Activated T-cell treated with anti-CD3 and anti-CD28 coated beads for 1 hour (primary cell): ENCODE data around the gene HAND2.

ENCODE experiments used
- DNase-seq: peaks from one replicate; pipeline ENCODE4 v3.0.0-alpha.2; 2020; ENCODE audit warnings: low read depth

Gene HAND2

DNA sequence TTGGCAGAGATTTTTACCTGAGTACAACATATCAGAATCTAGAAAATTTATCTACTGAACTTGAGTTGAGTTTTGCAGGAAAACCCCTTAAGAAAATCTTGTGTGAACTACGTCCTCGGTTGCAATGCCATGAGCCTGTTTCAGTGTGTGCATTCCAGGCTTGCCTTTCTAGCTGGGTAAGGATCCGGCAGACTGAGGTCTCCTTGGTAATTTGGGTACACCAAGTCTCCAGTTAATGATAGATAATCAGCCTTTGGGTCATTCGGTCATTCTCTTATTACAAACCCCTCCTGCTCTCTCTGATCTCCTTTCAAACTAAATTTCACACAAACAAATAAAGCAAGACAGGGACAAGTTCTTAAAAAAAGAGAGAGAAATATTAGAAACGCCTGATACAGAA, 5.9 kb upstream of the HAND2 start:
- no peak for DNase-seq

DNA sequence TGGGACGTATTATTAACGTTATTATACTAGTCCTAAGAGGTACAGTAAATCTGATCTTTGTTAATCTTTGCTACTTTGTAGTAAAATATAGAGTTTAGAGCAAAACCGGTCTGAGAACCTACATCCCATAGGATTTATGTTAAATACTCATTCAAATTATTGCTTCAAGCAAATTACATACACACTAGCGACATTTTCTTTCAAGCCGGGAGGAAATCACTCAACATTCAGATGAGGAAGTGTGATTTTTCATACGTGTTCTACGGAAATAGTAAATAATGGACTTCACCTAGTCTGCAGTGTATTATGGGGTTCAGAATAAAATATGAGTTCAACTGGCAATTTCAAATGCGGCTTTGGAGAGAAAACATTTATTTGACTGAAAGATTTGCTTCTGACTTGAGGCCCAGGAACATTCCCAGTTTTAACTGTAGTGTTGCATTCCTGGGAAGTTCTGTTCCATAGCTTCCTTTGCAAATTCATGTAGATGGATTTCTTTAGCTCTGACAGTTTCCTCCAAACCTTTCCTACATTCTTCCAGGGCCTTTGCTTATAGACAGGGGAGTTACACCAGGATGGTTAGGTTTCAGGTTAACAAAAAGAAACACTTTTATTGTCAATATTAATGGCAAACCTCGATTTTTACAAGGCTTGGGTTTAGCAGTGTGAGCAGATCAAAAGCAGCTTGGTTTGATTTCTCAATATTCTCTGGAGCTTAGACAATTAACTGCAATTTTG, 5.3 kb upstream of the HAND2 start:
- no peak for DNase-seq

DNA sequence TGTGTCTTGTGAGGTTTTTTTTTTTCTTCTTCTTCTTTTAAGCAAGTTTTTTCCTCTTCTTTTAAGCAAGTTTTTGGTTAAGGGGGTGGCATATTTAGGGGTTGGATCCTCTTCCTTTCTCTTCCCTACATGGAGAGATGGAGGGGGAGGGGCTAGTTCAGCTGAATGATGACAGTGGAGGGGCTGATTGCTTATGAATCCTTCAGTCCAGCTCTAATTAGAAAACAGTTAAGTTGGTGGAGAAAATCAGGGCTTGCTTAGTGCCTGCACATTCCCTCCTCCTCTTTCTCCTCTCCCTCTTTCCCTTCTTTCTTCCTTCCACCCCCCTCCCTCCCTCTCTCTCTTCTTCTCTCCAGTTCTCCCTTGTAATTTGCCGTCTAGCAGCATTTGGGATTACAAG, 4.4 kb upstream of the HAND2 start:
- no peak for DNase-seq

DNA sequence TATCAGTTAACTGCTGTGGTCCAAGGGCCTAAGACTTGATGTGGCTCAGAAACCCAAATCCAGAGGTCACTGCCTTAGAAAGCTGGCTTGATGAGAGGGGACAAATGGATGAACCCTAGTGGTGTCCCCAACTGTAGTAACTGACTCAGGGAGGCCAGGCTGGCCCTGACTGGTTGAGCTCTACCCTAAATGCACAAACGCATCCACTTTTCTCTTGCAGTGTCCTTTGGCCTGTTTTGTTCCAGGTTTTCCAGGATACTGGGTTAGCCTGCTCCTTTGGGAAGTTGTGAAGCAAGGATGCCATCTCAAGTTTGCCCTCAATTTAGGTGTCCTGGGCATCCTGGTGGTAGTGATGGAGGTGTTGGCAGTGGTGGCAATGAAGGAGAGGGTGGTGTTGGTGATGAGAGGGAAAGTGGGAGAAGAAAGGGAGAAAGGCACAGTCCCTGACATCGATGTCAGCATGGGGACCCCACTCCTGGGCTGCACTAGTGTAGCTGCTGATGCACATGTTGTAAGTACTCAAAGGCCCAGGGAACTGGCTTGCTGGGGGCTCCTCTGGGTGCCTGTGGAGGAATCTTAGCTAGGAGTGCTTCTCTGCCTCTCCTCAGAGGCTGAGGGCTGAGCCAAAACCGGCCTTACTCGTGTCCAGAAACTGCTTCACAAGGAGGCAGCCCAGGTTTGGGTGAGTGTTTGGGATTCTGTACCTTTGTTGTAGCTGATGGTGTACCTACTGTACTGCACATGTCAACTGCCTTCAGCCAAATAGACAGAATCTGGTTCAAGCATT, 2.9 kb upstream of the HAND2 start:
- no peak for DNase-seq

DNA sequence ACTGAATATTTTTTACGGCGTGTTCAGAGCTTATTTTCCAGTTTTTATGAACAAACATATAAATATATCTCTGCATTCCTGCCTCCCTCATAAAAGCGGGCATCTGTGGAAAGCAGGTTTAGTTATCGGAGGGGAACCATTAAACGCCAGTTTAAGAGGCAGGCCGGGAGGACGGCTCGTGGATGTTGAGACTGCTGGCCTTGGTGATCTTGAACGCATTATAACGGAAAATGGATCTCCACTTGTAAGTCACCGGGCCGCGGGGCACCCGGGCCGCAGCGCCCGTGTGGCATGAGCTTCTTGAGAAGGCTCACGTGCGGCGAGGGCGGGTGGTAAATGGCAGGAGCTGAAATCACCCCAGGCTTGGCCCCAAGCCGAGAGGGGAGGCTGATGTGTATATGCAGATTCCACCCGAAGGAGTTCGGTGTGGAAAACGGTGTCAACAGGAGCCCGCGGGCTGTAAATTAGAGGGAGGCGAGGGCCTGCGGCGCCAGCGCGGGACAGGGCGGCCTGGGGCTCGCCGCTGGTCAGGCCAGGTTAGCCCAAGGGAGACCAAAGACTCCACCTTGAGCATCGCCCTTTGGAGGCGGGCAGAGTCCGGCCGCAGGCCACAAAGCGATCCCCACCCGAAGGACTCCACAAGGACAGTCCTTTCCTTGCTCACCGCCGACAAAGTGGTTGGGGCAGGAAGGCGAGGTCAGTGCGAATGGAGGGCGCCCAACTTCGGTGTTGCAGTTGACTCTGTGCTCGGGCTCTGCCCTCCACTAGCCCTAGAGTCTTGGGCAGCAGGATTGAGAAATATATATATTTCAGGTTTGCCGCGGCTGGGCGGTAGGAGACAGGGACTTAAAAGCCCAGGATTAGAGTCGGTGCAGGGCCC, 1.3 kb upstream of the HAND2 start:
- DNase-seq = no peak

DNA sequence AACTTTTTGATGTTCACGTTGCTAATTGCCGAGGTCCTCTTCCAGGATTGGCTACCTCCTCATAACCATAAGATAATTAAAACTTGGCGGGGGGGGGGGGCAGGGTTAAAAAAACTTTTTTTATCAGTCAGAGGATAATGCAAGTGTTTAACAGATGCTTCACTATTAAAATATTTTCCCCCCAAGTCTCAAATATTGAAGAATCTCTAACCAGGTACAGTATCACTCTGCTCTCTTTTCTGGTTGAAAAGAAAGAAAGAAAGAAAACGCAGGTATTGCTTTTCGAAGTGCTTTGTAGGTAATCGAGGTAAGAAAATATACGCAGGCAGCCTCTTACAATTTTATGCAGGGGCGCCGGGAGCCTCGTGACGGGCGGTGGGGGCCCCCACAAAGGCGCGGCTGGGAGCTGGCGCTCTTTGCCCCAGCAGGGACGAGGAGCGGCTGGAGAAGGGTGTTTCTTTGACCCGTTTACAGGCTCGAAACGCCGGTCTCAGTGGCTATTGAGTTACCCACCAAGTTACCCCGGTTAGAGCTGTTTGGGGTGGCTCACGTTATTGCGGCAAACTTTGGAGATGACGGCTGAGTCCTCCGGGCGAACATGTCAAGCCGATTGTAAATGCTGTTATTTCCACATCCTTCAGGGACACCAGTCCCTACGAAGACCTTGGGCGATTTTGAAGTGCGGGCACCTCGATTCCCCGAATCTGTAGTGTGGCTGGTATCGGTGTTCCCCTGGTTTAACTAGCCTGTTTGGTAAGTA, 477 bp upstream of the HAND2 start:
- no peak for DNase-seq

DNA sequence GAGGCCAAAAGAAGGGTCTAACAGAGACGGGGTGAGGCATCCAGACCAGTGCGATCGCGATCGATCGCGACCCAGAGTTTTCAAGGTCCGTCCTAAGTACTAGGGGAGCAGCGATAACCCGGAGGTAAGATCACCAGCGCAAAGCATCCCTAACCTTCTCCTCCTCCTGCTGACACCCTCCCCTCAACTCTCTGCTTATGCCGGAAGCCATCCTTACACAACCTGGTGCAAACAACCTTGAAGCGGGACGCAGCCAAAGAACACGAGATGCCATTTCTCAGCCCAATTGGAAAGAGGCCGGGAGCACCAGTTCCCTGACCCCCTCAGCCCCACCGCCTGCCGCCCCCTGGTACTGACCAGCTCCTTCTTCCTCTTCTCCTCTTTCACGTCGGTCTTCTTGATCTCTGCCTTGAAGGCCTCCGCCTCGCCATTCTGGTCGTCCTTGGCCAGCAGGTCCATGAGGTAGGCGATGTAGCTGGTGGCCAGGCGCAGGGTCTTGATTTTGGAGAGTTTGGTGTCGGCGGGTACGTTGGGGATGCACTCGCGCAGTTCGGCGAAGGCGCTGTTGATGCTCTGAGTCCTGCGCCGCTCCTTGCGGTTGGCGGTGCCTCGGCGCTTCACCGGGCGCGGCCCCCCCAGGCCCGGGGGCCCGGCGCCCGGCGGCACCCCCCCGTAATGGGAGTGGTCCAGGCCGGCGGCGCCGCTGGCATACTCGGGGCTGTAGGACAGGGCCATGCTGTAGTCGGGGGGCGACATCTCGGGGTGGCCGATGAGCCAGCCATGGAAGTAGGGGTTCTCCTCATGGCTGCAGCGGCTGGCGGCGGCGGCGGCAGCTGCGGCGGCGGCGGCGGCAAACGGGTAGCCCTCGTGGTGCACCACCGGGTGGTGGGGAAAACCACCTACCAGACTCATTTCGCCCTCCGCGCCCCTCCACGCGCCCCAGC, 1.4 kb downstream of the HAND2 start:
- DNase-seq = no peak

DNA sequence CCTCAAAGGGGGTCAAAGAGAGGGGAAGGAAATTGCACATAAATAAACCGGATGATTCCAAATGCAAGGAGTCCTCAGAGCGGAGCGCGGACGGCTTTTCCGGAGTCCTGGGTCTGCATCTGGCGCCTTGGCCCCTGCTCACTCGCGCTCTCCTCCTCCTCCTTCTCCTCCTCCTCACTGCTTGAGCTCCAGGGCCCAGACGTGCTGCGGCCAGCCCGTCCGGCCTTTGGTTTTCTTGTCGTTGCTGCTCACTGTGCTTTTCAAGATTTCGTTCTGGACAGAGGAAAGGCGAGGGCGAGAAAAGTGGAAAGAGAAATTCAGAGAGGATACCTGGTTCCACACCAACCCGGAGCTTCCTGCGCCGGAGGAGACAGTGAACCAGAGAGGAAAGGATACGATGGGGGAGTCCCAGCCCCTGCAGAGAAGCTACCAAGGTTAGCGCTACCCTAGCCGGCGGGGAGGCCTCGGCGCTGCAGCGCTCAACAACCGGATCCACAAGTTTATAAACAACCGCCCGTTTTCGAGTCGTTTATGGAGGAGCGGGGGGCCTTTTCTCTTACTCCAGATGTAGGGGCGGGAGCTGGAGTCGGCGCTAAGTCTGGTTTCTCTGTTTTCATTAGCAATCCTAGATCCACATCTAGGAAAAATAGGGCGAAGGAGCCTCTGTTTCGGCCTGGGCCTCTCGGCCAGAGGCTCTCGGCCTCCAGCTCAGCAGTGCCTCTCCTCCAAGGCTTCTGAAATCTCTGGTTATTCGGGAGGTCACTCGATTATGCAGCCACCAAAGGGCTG, 2.7 kb downstream of the HAND2 start:
- DNase-seq = no peak

DNA sequence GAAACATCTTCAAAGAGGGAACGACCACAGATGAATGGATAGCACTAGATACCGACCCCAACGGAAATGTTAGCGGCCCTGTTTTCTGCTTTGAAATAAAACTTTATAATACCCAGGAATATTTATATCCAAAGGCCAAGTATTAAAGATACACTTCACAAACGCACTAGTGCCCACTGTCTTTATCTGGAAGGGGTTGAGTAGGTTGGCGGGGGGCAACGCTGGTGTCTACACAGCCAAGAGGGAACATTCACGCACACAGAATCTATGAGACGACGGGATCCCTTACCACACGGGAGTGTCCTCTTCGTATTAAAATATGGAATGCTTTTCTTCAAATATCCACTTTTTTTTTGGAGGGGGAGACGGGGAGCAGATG, 3.3 kb downstream of the HAND2 start:
- no peak for DNase-seq

DNA sequence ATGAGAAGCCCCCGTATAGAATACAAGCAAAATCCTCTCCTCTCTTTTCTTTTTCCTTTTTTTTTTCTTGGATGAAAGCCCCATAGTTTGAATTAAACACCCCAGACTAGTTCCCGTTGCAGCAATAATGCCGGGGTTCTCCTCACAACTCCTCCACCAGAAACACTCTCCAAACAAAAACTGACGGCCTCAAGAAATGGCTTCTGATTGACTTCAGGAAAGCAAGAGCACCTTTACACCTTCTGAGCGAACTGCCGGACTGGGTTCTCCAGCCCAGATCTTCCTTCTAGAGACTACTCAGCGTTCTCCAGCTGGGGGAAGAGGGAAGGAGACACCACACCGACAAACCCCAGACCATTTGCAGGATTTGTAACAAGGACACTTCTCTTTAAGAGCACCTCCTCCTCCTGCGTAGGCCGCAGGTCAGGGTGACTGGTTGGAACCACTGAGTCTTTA, 4.0 kb downstream of the HAND2 start:
- DNase-seq = no peak

DNA sequence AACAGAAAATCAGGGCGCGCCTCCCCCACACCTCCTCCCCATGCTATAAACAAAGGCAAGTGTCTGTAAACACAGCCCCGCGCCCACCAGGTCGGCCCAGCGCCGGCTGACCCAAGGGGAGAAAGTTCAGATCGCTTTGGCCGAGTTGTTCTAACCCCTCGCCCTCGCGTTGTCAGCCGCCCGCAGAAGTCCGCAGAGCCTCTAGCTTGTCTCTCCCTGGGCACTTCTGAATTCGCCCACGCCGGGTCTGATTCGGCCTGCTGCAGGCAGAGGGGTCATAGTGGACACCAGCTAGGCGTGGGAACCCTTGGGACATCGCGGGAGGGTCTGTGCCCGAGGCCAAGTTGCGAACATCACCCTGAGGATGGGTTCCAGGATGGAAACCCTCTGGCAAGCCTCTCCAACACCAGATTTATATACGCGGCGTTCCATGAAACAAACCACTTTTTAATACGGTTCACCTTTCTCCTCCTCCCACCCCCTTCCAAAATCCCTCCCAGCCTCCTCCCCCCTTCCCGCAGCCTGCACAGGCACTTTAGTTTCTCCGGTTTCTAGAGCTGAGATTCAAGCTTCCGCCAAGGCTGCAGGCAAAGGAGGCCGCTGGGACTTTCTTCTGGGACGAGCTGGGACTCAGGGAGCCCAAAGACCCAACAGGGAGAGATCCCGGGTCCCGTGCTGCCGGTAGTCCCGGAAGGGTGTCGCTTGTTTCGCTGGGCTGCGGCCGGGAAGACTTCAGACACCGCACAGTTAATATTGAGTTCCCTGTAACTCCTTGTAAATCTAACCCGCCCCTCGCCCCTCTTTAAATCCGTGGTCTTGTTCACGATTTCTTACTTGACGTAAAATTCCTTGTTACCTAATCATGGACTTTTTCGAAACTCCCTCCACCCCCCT, 4.7 kb downstream of the HAND2 start:
- DNase-seq = no peak

DNA sequence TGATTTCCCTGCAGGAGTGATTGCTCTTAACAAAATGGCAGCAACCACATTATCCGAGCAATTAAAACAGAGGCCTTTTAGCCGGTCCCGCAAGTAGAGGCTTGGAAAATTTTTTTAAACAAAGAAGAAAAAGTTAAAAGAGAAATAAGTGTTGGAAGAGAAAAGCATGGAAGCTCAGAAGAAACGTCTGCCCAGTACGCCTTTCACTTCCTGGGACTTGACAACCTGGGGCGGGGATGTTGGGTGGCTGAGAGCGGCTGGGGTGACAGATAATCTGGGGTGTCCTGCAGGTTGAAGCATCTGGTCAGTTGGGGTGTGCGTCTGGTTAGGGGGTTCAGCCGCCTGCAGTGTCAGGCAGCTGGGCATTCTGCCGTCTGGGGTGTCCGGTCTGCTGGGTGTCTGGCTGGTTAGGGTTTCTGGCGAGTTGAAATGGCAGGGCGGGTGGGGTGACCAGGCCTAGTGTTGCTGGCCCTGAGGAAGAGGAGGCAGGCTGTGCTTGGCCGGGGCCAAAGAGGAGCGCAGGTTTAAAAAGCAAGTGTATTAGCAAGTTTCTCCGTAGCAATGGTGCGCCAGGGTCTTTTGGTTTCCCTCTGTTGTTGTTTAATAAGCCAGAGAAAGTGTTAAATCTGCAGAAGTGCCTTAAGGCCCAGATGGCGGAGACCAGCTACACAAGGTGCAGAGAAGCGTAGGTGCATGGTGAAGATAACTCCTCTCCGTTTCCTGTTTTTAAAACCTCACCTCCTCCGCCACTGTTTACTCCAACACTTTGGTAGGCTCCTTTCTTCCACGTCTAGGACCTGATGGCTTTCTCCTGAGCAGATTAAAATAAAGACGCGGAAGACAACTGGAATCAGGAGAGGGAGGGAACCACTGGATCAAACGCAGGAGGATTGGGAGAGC, 5.6 kb downstream of the HAND2 start:
- DNase-seq = no peak

DNA sequence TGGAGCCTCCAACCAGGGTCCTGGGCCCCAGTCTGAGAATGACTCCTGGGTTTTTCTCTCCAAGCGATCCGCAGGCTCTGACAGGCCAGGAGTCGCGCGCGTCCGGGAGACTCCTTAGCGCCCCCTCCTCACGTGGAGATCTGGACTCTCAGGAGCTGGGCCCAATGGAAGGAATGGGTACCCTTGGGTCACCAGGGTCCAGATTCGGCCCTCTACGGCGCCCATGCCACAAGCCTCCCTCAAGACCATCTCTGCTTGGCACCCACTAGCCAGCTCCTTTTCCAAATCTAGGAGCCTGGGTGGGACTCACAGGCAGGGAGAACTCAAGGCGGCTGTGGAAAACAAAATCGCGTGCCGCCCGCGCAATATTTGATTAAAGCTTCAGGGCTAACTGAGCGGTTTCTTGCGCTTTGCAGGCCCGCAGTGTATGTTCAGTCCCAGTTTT, 7.1 kb downstream of the HAND2 start:
- no peak for DNase-seq

DNA sequence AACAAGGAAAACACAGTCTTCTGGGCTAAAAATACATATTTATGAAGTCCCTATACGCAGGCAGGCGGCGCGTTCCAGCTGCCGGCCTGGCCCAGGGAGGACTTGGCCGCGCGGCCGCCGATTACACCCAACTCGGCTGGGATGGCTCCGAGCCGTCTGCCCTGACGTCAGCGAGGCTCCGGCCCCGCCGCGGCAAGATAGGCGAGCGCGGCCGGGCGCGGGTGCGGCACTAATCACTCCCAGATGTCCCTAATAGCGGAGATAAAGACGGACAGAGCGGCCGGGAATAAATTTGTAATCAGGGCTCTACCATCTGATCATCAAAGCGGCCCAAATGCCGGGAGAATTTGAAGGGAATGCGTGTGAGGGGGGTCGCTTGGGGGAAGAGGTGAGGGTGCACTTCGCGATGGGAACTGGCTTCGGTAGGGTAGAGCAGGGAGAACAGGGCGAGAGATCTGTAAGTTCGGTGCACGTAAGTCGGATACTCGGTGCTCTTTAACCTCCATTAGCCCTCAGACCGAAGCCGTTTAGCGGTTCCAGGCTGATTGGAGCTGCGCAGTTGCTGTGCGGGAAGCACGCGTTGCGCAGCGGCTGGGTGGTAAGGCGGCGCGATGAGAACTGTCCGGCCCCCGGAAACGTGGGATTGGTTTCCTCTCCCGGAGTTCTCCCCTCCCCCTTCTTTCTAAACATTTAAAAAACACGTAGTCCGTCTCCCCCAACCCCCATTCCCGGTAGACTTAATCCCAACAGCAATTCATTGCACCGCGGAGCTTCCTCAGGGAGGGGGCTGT, 7.7 kb downstream of the HAND2 start:
- no peak for DNase-seq

DNA sequence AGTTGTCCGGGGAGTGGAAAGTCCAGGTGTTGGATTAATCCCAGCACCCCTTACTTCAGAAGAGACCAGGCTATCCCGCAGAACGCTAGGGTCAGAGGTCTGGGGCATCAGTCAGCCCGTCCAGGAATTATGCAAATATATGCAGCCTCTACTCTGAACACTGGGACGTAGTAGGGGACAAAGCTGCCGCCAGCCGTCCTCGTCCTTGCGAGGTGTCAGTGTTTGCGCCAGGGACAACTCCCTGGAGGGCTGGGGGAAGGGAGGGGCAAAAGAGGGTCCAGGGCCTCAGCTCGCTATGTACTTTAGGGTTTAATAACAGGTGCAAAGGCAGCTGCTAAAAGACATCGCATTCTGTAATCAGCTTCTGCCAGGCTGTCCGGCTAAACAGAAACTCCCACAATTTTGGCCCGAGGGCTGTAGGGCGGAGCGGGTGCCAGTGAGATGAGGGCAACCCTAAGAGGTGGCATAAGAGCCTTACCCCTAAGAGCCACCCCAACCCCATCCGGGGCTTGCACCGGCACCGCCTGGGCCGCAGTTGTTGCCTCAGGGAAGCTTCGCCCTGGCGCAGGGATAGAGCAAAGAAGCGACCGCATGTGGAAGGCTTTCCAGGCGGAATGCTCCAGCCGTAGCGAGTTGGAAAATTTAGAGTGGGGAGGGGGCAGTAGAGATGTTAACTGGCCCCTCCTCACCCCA, 8.4 kb downstream of the HAND2 start:
- DNase-seq = no peak

DNA sequence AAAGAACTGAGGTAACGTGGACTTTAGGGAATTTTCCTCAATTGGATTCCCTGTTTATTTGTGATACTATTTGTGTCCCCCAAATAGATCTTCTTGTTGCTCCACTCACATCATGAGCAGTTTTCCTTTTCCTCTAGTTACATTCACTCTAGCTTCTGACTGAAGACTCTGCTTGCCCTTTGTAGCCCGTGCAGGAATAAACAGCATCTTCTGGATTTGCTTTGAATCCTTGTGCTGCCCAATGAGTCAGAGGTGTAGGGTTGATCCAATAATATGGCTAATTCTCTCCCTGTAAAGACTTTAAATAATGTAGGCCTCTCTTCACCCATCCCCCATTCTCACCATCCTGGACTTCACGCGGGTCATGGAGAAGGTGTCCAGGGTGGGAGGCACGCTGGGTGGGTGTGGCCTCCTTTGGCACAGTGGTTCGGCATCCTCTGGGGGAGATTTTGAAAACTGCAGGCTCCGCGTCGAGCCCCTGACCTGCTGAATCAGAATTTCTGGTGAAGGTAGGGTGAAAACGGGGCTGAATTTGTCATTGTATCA, 9.0 kb downstream of the HAND2 start:
- no peak for DNase-seq
